KMS-11 (cell line): Measurements from ENCODE around the gene ATF4.

Experiments used
- H2AFZ ChIP-seq: fragments of 200-600 bp; sonication (generic); 2 replicates; pipeline ENCODE4 v1.6.1; 2016; ENCODE audit warnings: antibody characterized with exemption, mixed run types, low read depth
- H3K27ac ChIP-seq: fragments of 200-600 bp; sonication (generic); 2 replicates; pipeline ENCODE4 v1.6.1; 2016; ENCODE audit warnings: mild to moderate bottlenecking, mixed run types
- H3K27me3 ChIP-seq: fragments of 200-600 bp; sonication (generic); 2 replicates; pipeline ENCODE4 v1.6.1; 2017; ENCODE audit warnings: mild to moderate bottlenecking, low read depth, mixed run types, moderate library complexity; ENCODE audit not compliant: insufficient read depth
- H3K36me3 ChIP-seq: fragments of 200-600 bp; sonication (generic); 2 replicates; pipeline ENCODE4 v1.6.1; 2017; ENCODE audit warnings: mild to moderate bottlenecking, mixed run types; ENCODE audit not compliant: insufficient read depth
- H3K4me1 ChIP-seq: fragments of 200-600 bp; sonication (generic); 2 replicates; pipeline ENCODE4 v1.6.1; 2016; ENCODE audit warnings: mild to moderate bottlenecking, low read depth, mixed run types; ENCODE audit not compliant: poor library complexity, severe bottlenecking
- H3K4me2 ChIP-seq: fragments of 200-600 bp; sonication (generic); 2 replicates; pipeline ENCODE4 v1.7.0; 2016; ENCODE audit warnings: mild to moderate bottlenecking, mixed run types
- H3K4me3 ChIP-seq: fragments of 200-600 bp; sonication (generic); IDR thresholded peaks from 2 replicates; pipeline ENCODE4 v1.6.1; 2017; ENCODE audit warnings: low read depth, low read length, mixed read lengths; ENCODE audit not compliant: insufficient read depth
- H3K79me2 ChIP-seq: fragments of 200-600 bp; sonication (generic); 2 replicates; pipeline ENCODE4 v1.6.1; 2016; ENCODE audit warnings: low read depth, mixed run types; ENCODE audit not compliant: insufficient read depth
- H3K9ac ChIP-seq: fragments of 200-600 bp; sonication (generic); 2 replicates; pipeline ENCODE4 v1.6.1; 2016; ENCODE audit warnings: mild to moderate bottlenecking, mixed run types
- H4K20me1 ChIP-seq: fragments of 200-600 bp; sonication (generic); 2 replicates; pipeline ENCODE4 v1.6.1; 2016; ENCODE audit warnings: mild to moderate bottlenecking, mixed run types; ENCODE audit not compliant: insufficient read depth
- TF ChIP-seq, protein P1 (sequence below): fragments of 200-600 bp; sonication (generic); conservative IDR thresholded peaks from 2 replicates; pipeline ENCODE4 v1.6.1; 2017; ENCODE audit warnings: low read depth, mild to moderate bottlenecking, antibody characterized with exemption, low read length, moderate library complexity, mixed read lengths

ATF4 gene, protein sequence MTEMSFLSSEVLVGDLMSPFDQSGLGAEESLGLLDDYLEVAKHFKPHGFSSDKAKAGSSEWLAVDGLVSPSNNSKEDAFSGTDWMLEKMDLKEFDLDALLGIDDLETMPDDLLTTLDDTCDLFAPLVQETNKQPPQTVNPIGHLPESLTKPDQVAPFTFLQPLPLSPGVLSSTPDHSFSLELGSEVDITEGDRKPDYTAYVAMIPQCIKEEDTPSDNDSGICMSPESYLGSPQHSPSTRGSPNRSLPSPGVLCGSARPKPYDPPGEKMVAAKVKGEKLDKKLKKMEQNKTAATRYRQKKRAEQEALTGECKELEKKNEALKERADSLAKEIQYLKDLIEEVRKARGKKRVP

GRCh38 chr22:39520226-39521105 is at the start of gene ATF4:
ATF4 (plus strand) TSS chr22:39520562; CDS start chr22:39521446, 884 bp downstream.
- peaks cover 25% of the 10 kb centered on the region for H4K20me1 ChIP-seq
- peak within 1 kb of the TSS; percentile 99 for H3K9ac ChIP-seq
- no peaks in the 10 kb centered on the region for H3K27me3 ChIP-seq
- H2AFZ ChIP-seq, result peak within 1 kb of the TSS; percentile 86
- H3K4me2 ChIP-seq, result peak within 1 kb of the TSS; percentile 98
- H3K79me2 ChIP-seq, result peaks cover 40% of the 10 kb centered on the region
- H3K4me1 ChIP-seq, result peaks cover 37% of the 10 kb centered on the region
- peak within 1 kb of the TSS; percentile 93 for H3K27ac ChIP-seq
- TF ChIP-seq, protein P1, sequence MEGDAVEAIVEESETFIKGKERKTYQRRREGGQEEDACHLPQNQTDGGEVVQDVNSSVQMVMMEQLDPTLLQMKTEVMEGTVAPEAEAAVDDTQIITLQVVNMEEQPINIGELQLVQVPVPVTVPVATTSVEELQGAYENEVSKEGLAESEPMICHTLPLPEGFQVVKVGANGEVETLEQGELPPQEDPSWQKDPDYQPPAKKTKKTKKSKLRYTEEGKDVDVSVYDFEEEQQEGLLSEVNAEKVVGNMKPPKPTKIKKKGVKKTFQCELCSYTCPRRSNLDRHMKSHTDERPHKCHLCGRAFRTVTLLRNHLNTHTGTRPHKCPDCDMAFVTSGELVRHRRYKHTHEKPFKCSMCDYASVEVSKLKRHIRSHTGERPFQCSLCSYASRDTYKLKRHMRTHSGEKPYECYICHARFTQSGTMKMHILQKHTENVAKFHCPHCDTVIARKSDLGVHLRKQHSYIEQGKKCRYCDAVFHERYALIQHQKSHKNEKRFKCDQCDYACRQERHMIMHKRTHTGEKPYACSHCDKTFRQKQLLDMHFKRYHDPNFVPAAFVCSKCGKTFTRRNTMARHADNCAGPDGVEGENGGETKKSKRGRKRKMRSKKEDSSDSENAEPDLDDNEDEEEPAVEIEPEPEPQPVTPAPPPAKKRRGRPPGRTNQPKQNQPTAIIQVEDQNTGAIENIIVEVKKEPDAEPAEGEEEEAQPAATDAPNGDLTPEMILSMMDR, result no peak
- H3K4me3 ChIP-seq, result no peak within 1 kb of the TSS
- H3K36me3 ChIP-seq, result peaks cover 13% of the 10 kb centered on the region; the same call in 1 of the 2 replicates

DNA sequence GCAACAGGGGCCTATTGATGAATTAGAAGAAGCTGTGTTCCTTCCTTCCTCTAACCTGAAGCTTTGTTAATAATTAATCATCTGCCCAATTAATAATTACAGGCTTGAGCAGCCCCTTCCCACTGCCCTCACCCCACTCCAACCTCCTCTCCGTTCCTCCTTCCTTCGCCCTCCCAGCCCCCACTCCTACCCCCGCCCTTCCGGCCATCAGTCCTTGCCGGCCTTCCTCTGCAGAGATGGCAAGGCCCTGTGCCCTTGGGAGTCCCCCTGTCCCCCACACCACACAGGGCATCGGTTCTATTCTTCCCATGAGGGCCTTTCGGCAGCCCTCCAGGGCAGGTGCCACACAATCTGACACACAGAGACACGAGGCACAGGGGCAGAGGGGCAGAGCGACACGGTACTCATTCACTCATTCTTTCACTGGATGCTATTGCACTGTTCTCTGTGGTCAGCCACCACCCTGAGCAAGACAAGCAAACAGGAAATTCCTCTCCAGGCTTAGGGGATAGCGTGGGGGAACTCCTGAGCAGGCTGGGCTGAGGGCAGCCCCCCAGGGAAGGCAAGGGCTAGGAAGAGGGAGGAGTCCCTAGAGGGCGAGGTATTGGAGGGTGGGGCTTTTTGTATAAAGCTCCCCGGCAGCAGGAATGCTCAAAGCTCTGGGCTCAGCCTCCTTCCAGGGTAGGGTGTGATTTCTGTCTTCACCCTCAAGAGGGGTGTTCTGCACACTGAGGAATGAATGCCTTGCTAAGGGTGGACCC is 48.8 kb upstream of the ATF4 start:
- Histone ChIP-seq H3K27ac (peak overlapping the region; percentile 76), H3K27me3 (no peaks in the 10 kb centered on the region), H3K4me1 (peaks cover 90% of the 10 kb centered on the region), H3K9ac (peak overlapping the region; percentile 37; the same call in 1 of the 2 replicates), H2AFZ (peak overlapping the region; percentile 29; the same call in 1 of the 2 replicates), H3K4me3 (no peak overlapping the region), H3K79me2 (peaks cover 54% of the 10 kb centered on the region), H4K20me1 (no peaks in the 10 kb centered on the region), H3K36me3 (no peaks in the 10 kb centered on the region), H3K4me2 (peak overlapping the region; percentile 89)
- TF ChIP-seq, protein P1, result no peak

- Histone ChIP-seq H3K4me3 (no peak overlapping the region), H3K4me1 (peaks cover 79% of the 10 kb centered on the region), H2AFZ (no peak overlapping the region), H3K36me3 (no peaks in the 10 kb centered on the region), H3K9ac (peak overlapping the region; percentile 37; the same call in 1 of the 2 replicates), H4K20me1 (no peaks in the 10 kb centered on the region), H3K4me2 (peak overlapping the region; percentile 89), H3K79me2 (peaks cover 52% of the 10 kb centered on the region), H3K27me3 (no peaks in the 10 kb centered on the region), H3K27ac (peak overlapping the region; percentile 76)
- TF ChIP-seq, protein P1, result no peak
These were observed 47.5 kb upstream of the ATF4 start for GRCh38 chr22:39472570-39473556.
